AG20443 (cell line): Measurements from ENCODE around the gene SCG3.

Experiments used
- DNase-seq: peaks from one replicate; pipeline ENCODE4 v3.0.0; 2012; ENCODE audit warnings: low spot score, mixed read lengths

The SCG3 gene

GRCh38 chr15:51678096-51678495 lies 3.2 kb upstream of the SCG3 start:
- DNase-seq = no peak

DNA sequence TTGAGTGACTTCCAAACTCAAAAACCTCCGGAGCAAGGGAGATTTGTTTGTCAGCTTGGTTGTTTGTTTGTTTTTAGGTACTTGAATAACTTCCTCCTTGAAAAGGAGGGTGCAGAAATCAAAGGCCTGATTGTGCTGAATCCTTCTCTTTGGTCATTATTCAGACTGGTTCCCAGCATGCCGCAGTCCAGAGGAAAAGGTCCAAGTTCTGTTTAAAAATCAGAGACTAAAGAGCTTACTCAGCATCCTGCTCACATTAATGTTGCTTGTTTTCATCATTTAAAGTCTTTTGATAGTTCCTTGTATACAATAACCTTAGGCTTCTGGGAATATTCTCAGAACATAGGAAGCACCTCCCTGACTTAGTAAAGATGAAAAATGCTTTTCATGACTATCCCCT lies 982 bp upstream of the SCG3 start:
- no peak for DNase-seq

- no peak for DNase-seq
Measured at GRCh38 chr15:51687565-51687964, 6.3 kb downstream of the SCG3 start.

DNA sequence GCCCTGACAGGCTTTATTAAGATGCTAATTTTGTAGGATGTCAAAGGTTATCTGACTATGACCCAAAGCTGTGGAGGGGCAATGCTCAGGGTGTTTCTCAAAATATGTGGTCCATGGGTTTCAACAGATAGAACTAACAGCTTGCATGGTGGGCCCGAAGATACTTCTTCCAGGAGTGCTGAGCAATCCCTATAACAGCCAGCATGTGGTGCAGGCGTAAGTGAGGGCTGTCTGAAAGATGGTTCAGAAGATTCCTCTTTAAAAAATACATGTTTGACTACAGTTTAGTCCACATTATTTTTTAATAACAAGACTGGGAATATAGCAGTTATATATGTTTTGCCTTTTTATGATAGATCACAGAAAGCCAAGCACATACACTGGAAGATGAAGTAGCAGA lies 7.6 kb downstream of the SCG3 start:
- DNase-seq = peak; percentile 25

- DNase-seq = no peak
Measured at GRCh38 chr15:51692154-51692553, 10.9 kb downstream of the SCG3 start.

- DNase-seq = no peak
Measured at GRCh38 chr15:51696566-51696965, 15.3 kb downstream of the SCG3 start.

DNA sequence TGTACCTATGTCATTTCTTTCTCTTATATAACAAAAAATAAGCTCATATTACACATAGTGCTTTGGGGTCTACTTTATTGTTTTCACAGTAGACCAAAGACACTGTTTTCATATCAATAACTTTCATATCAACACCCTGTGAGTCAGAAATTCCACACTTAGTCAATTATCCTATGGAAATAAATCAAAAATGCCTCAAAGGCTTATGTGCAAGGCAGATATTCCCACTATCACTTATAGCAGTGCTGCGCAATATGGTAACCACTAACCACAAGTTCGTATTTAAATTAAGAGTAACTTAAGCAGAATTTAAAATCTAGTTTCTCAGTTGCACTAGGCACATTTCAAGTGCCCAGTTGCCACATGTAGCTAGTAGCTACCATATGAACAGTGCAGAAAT lies 15.9 kb downstream of the SCG3 start:
- DNase-seq = no peak

GRCh38 chr15:51699373-51699772 lies 18.1 kb downstream of the SCG3 start:
- DNase-seq = no peak

GRCh38 chr15:51702710-51703109 lies 21.4 kb downstream of the SCG3 start:
- no peak for DNase-seq

DNA sequence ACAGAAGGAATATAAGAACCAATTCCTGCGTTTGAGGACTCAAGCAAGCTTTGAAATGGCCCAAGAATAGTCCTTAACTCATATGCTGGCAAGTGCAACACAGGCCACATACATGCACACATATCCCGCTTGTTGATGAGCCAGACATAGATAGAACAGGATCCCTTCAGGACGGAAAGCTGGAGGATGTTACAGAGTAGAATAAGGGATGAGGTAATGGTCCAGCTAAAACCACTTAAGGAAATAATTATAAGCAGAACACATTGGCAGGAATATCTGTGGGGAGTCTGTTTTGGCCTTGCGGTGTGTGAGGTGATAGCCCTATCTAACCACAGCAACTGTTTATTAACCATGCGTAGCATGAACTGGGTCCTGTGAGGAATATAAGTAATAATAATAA lies 25.0 kb downstream of the SCG3 start:
- DNase-seq = peak; percentile 43

DNA sequence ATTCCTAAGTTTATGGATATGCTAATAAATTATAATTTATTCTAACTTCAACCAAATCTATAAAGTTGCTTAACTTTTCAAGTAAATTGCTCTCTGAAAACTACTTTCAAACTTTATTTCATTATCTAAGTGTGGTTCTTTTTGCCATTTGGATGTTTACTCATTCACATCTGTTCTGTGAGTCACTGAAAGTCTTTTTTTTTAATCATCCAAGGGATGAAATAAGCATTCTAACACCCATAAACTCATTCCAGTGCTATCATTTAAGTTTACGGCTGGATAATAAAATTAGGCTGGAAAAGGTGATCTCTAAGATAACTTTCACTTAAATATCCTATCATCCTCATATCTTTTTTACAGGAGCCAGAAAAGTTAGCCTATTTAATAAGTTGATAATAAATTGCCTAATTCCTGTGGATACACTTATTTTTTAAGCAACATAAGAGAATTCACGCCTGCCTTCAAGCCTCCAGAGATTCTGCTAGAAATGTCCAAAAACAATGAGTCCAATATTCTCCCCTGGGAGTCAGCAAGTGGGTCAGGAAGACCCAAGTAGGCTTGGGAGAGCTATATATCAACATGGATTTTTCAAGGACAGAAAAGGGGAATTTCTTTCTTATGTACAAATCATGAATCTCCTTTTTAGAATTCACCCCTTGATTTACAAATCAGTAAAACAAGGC lies 25.8 kb downstream of the SCG3 start:
- no peak for DNase-seq

DNA sequence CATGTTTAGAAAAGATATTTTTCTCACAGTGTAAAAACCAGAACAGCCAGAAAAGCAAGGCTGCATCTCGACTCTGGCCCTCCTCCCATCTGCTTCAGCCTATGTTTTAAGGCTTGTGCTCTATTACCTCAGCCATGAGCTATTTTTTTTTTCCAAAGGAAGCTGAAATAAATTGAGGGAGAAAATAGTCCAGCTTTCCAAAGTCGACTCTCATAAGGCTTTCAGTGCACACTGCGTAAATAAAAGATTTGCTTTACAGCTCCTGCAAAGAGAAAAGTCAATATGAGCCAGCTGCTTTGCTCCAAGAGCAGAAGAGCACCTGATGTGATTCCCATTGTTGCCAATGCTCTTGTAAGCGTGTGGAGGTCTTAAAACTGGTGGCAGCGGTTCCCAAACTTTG lies 26.7 kb downstream of the SCG3 start:
- DNase-seq = no peak

GRCh38 chr15:51709031-51709430 lies 27.7 kb downstream of the SCG3 start:
- DNase-seq = no peak

DNA sequence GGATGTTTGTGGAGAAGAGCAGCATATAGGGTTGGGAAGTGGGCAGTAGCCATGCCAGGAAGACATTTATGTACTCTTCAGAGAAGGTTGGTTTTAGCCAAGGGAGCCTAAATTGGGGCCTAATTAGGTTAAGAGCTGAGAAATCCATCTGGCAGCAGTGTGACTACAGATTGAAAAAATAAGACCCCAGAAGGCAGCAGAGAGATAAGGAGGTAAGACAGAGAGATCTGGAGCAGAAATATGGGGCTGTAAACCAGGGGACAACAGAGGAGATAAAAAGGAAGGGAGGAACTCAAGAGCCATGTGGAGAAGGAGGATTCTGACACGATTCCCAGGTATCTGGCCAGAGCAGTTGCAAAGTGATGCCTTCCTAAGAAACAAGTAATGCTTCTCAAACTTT lies 32.9 kb downstream of the SCG3 start:
- no peak for DNase-seq

DNA sequence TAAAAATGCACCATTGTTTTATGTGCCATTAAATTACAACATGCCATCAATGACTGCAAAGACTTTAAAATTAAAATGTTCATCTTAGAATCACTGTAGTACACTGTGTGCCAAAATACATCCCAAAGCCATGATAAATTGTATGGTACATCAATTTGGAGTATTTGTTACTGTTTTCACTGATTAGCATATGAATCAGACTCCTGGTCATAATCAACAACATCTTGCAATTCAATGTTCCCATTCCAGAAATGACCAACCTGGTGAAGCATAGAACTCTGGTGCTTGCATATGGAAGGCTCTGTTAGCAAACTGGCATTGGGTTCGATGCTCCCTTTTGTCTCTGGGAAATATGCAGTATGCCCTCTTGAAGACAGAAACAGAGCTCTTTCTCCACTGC lies 33.6 kb downstream of the SCG3 start:
- DNase-seq = no peak

- no peak for DNase-seq
Measured at GRCh38 chr15:51718219-51718618, 36.9 kb downstream of the SCG3 start.

GRCh38 chr15:51718746-51719145 lies 37.4 kb downstream of the SCG3 start:
- no peak for DNase-seq

DNA sequence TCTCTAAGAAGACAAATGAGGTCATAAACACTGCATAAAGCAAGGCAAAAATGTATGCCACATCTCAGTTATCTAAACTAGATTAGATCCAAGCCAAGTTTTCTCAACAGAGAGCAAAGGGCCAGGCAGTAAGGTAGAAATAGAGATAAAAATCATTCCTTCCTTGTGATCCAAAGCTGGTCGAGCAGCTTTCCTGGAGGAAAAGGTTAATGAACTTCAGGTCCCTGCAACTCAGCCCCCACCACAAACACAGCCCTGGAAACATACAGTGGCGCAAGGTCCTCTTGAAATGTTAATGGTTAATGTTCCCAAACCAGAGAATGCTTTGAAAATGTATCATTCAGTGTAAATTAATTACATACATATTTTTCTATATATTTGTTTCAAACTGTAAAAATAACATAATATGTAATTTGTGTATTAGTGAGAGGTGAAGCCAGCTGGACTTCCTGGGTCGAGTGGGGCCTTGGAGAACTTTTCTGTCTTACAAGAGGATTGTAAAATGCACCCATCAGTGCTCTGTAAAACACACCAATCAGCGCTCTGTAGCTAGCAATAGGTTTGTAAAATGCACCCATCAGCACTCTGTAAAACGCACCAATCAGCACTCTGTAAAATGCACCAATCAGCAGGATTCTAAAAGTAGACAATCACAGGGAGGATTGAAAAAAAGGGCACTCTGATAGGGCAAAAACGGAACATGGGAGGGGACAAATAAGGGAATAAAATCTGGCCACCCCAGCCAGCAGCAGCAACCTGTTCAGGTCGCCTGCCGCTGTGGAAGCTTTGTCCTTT lies 39.1 kb downstream of the SCG3 start:
- DNase-seq = no peak

DNA sequence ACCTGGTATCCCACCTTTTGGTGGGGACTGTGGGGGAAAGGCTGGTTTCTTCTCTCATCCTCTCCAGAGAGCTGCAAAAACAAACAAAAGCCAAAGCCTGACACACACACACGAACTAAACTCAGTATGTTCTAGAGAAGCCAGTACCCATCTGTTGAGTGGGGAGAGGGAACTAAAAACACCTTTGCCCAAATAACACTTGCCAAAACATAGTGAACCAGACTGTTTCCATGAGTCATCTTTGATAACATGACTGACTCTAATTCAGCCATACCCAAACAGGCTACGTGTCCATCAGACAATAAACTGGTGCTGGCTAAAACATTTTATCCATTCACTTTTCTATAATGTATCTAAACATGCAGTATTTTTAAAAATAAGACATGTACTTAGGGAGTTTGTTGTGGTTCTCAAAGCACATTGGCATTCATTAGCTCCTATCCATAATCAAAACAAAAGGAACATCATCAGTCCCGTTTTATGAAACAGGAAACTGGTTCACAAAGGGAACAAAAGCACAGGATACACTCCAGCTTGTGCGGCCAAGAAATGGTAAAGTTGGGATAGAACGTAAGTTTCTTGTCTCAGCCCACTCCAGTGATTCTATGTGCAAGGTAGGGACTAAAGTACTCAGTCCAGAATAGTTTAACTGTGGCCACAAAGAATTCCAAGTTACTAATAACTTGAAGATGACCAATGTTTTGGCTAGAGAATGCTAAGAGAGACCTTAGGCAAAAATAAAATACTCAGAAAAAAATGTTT lies 40.1 kb downstream of the SCG3 start:
- no peak for DNase-seq

GRCh38 chr15:51724199-51724598 lies 42.9 kb downstream of the SCG3 start:
- DNase-seq = no peak

- no peak for DNase-seq
Measured at GRCh38 chr15:51724673-51725072, 43.4 kb downstream of the SCG3 start.

DNA sequence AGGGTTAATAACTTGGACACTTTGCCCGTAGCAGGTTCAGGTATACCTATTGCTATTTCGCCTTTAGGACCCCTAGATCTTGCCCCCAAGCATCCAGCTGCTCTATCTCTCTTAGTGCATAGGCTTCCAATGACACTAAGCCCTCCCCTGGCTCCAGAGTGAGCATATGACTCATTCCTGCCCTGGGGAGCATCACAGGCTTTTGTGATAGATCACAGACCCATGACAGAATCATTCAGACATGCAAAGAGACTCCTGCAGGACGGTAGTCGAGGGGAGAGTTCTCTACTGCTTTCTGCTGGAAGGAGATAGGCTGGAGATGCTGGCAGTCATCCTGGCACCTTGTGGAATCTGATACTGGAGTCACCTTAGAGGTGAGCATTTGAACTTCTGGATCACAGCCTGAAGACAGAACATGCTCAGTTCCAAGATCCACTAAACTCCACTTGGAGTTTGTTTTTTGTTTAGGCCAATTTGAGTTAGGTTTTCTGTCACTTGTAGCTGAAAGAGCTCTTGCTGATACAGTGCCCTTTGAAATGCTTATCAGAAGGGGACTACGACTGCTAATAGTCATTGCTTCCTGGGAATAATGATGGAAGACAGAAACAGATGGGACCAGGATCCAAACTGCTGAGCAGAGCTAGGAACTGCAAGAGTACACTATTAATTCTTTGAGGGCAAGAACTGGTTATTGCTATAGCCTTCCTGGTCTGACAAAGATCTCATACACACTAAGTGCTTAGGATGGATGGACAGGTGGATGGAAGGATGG lies 45.2 kb downstream of the SCG3 start:
- peak; percentile 92 for DNase-seq
